Endothelial cell of umbilical vein (primary cell): Measurements from ENCODE around the gene ETV7. TPM values are rescaled to one million over a fixed set of nuclear protein-coding genes. Genes with fewer than 3 reads are reported as not detected.

Experiments
- BruUV-seq: library from RNA; stranded (reverse); fragments of 400-500 nt; replicated peaks from 2 replicates; lab custom pipeline; 2021; lab: Mats Ljungman, UMichigan
- CTCF ChIA-PET: fragments of 300-600, 350-600 bp; sonication (Branson Sonifier 250); formaldehyde crosslinking; loops from one replicate; lab custom pipeline; 2021; ENCODE audit warnings: antibody characterized with exemption, inconsistent platforms; lab: Charles Lee
- POLR2A ChIA-PET: fragments of 300-600, 350-600 bp; sonication (Branson Sonifier 250); formaldehyde crosslinking; loops from one replicate; lab custom pipeline; 2021; ENCODE audit warnings: antibody characterized with exemption, inconsistent platforms; lab: Charles Lee
- DNase-seq: peaks from one replicate; pipeline ENCODE4 v3.0.0-alpha.2; 2011; ENCODE audit warnings: low read depth, low spot score
- FAIRE-seq: peaks from 2 replicates; lab custom pipeline; 2011; peaks lifted over from hg19 to GRCh38; lab: Jason Lieb, UNC
- H2AFZ ChIP-seq: 2 replicates; pipeline ENCODE4 v1.6.0; 2012; ENCODE audit warnings: low read depth, low read length, control low read depth, inconsistent platforms
- H3K27ac ChIP-seq: 2 replicates; pipeline ENCODE4 v1.5.1; 2011; ENCODE audit warnings: low read depth, mild to moderate bottlenecking, control low read depth, low read length, moderate library complexity; ENCODE audit not compliant: insufficient read depth
- H3K27me3 ChIP-seq, 2 experiments: 2 replicates each; pipeline versions ENCODE4 v1.6.0 to v1.6.1; 2011; ENCODE audit warnings: low read length in 2 of 2, mixed read lengths in 1 of 2; ENCODE audit not compliant: control insufficient read depth in 2 of 2, insufficient read depth in 2 of 2
- H3K36me3 ChIP-seq, 2 experiments: 2 replicates in 1 of 2; 3 replicates in 1 of 2; pipeline ENCODE4 v1.5.1; 2011; ENCODE audit warnings: low read length in 2 of 2, mild to moderate bottlenecking in 1 of 2, moderate library complexity in 1 of 2; ENCODE audit not compliant: control insufficient read depth in 2 of 2, insufficient read depth in 2 of 2; ENCODE audit errors: extremely low read depth in 1 of 2
- H3K4me1 ChIP-seq: 3 replicates; pipeline ENCODE4 v1.5.1; 2011; ENCODE audit warnings: mild to moderate bottlenecking, low read length; ENCODE audit not compliant: control insufficient read depth, insufficient read depth; ENCODE audit errors: extremely low read depth
- H3K4me2 ChIP-seq: 2 replicates; pipeline ENCODE4 v1.6.1; 2011; ENCODE audit warnings: low read length, control low read depth, mixed read lengths; ENCODE audit not compliant: insufficient read depth
- H3K4me3 ChIP-seq, 3 experiments: fragments of 200-600 bp in 1 of 3; sonication (generic), shearing (Covaris generic) in 1 of 3; replicated peaks in 1 of 3; 2 replicates each; pipeline ENCODE4 v1.5.1; 2011 to 2016; ENCODE audit warnings: control low read depth in 3 of 3, low read length in 3 of 3, mild to moderate bottlenecking in 2 of 3, inconsistent platforms in 1 of 3, low read depth in 1 of 3, moderate library complexity in 1 of 3; ENCODE audit not compliant: insufficient read depth in 1 of 3
- H3K79me2 ChIP-seq: 2 replicates; pipeline ENCODE4 v1.6.0; 2012; ENCODE audit warnings: low read length, inconsistent platforms; ENCODE audit not compliant: control insufficient read depth, insufficient read depth
- H3K9ac ChIP-seq: replicated peaks from 2 replicates; pipeline ENCODE3; 2011; ENCODE audit warnings: low read length, control low read depth; ENCODE audit not compliant: insufficient read depth; ENCODE audit errors: extremely low read depth
- H3K9me1 ChIP-seq: replicated peaks from 3 replicates; pipeline ENCODE4 v1.6.0; 2011; ENCODE audit warnings: mild to moderate bottlenecking, low read length; ENCODE audit not compliant: control insufficient read depth, insufficient read depth; ENCODE audit errors: extremely low read depth
- H3K9me3 ChIP-seq: replicated peaks from 2 replicates; pipeline ENCODE4 v1.5.1; 2012; ENCODE audit warnings: low read length, inconsistent platforms; ENCODE audit not compliant: control insufficient read depth, insufficient read depth
- H4K20me1 ChIP-seq: replicated peaks from 2 replicates; pipeline ENCODE3; 2011; ENCODE audit warnings: mild to moderate bottlenecking, low read length; ENCODE audit not compliant: control insufficient read depth, insufficient read depth; ENCODE audit errors: extremely low read depth
- CTCF ChIP-seq, 2 donors: IDR thresholded peaks; 1 replicate in 1 of 2; 2 replicates in 1 of 2; pipeline ENCODE4 v1.5.1; 2011; ENCODE audit warnings: low read length in 2 of 2, mild to moderate bottlenecking in 2 of 2, moderate library complexity in 2 of 2, control low read depth in 1 of 2, inconsistent platforms in 1 of 2, low read depth in 1 of 2; ENCODE audit not compliant: insufficient read depth in 1 of 2; ENCODE audit errors: extremely low read depth in 1 of 2
- EZH2 ChIP-seq: IDR thresholded peaks from 2 replicates; pipeline ENCODE4 v1.6.1; 2012; ENCODE audit warnings: borderline replicate concordance, low read depth, mild to moderate bottlenecking, moderate library complexity, low read length, inconsistent platforms; ENCODE audit not compliant: severe bottlenecking
- FOS ChIP-seq: IDR thresholded peaks from 2 replicates; pipeline ENCODE4 v1.6.1; 2011; ENCODE audit warnings: mild to moderate bottlenecking, low read length, moderate library complexity, borderline replicate concordance; ENCODE audit not compliant: insufficient read depth
- GATA2 ChIP-seq: IDR thresholded peaks from 2 replicates; pipeline ENCODE4 v1.7.0; 2011; ENCODE audit warnings: low read depth, mild to moderate bottlenecking, moderate library complexity, mixed read lengths, low read length; ENCODE audit not compliant: insufficient read length, insufficient read depth
- JUN ChIP-seq: IDR thresholded peaks from 2 replicates; pipeline ENCODE4 v1.6.1; 2011; ENCODE audit warnings: borderline replicate concordance, low read depth; ENCODE audit not compliant: insufficient read length, insufficient read depth
- MAX ChIP-seq: IDR thresholded peaks from 2 replicates; pipeline ENCODE4 v1.6.1; 2011; ENCODE audit not compliant: insufficient read depth, insufficient read length
- MYC ChIP-seq: IDR thresholded peaks from one replicate; pipeline ENCODE4 v1.6.1; 2011; ENCODE audit warnings: mild to moderate bottlenecking, low read depth, low read length
- POLR2A ChIP-seq: IDR thresholded peaks from 2 replicates; pipeline ENCODE4 v1.6.1; 2012; ENCODE audit warnings: low read depth, mild to moderate bottlenecking, control low read depth, low read length
- POLR2AphosphoS5 ChIP-seq: IDR thresholded peaks from 2 replicates; pipeline ENCODE4 v1.6.1; 2012; ENCODE audit warnings: low read depth, mild to moderate bottlenecking, control low read depth, low read length, moderate library complexity; ENCODE audit not compliant: insufficient read depth
- dilution Hi-C: fragments of 300-500 bp; cut with MboI; formaldehyde crosslinking; loops from one replicate; pipeline ENCODE4 v1.15.0; 2019; ENCODE audit warnings: low sequenced_read_pairs; ENCODE audit not compliant: extremely low pct_ligation_motif_present
- intact Hi-C: fragments of 100-400 bp; cut with micrococcal nuclease; formaldehyde crosslinking; loops from one replicate; pipeline ENCODE4 v1.10.0; 2022
- polyA plus RNA-seq, 4 experiments: library from polyadenylated mRNA; depleted of rRNA in 3 of 4; stranded (reverse) in 3 of 4; unstranded in 1 of 4; fragments of >200 nt; gene quantifications; 2 replicates each; pipeline versions ENCODE4 v1.2.1 to v1.2.3, GENCODE V29; 2011 to 2012; ENCODE audit warnings: missing spikeins in 1 of 4
- total RNA-seq: library from RNA; stranded (reverse); gene quantifications from 2 replicates; pipeline ENCODE4 v1.2.3, GENCODE V29; 2021

Gene ETV7
- total and polyA plus RNA-seq, 2 donors (not counting 3 experiments of a cell fraction or from before 2014, with no cell fraction given), result 0.23 to 0.58 TPM

- no peaks in the 10 kb centered on the region for H3K9me3 ChIP-seq
- dilution Hi-C loops (no loop called here), intact Hi-C loops (no loop called here)
- ChIA-PET POLR2A (no interaction called here), CTCF (no interaction called here)
- no peak overlapping the region for H3K4me2 ChIP-seq
- no peaks in the 10 kb centered on the region for H4K20me1 ChIP-seq
- peaks cover 13% of the 10 kb centered on the region for H3K4me1 ChIP-seq
- no peak for TF ChIP-seq JUN
- no peak for TF ChIP-seq FOS
- no peak for TF ChIP-seq POLR2AphosphoS5
- TF ChIP-seq EZH2, result no peak
- no peak overlapping the region for H3K4me3 ChIP-seq
- no peak overlapping the region for H2AFZ ChIP-seq
- BruUV-seq, result no TSS peak
- no peaks in the 10 kb centered on the region for H3K36me3 ChIP-seq
- no peak for FAIRE-seq
- no peak overlapping the region for H3K27ac ChIP-seq
- no peak for DNase-seq
- H3K27me3 ChIP-seq, result peaks cover 7 to 18% of the 10 kb centered on the region in 2 experiments
- H3K9ac ChIP-seq, result no peak overlapping the region
- H3K79me2 ChIP-seq, result no peaks in the 10 kb centered on the region
- no peaks in the 10 kb centered on the region for H3K9me1 ChIP-seq
Measured at GRCh38 chr6:36384095-36384494, 3.4 kb downstream of the ETV7 start.

GRCh38 chr6:36383606-36384005, 3.9 kb downstream of the ETV7 start:
- CTCF ChIA-PET, result no interaction called here
- no TSS peak for BruUV-seq
- Histone ChIP-seq H3K9ac (no peak overlapping the region), H2AFZ (no peak overlapping the region), H3K9me3 (no peaks in the 10 kb centered on the region), H3K4me1 (peaks cover 13% of the 10 kb centered on the region), H3K27ac (no peak overlapping the region), H4K20me1 (no peaks in the 10 kb centered on the region), H3K27me3 (peaks cover 7 to 14% of the 10 kb centered on the region in 2 experiments), H3K4me2 (no peak overlapping the region), H3K9me1 (no peaks in the 10 kb centered on the region), H3K79me2 (no peaks in the 10 kb centered on the region), H3K4me3 (no peak overlapping the region), H3K36me3 (no peaks in the 10 kb centered on the region)
- TF ChIP-seq FOS (no peak), POLR2A (no peak), MYC (no peak), MAX (no peak), POLR2AphosphoS5 (no peak), EZH2 (no peak), GATA2 (no peak), JUN (no peak), CTCF (IDR thresholded peaks at IDR 0.05; ENCODE audit: extremely low read depth in 1 of 2, insufficient read depth in 1 of 2, low read depth in 1 of 2, low read length in 2 of 2) (no peak)
- no peak for FAIRE-seq
- POLR2A ChIA-PET, result no interaction called here
- dilution Hi-C loops, result no loop called here
- no peak for DNase-seq
- intact Hi-C loops, result no loop called here
